AG09309 (cell line): ENCODE data around the gene DSC1.
"Not testable (repeated sequence)": the region's sequence is repeated elsewhere in the genome, so short reads cannot be mapped to it uniquely, and the experiment has no call there.

Experiments
- DNase-seq: peaks from one replicate; pipeline ENCODE4 v3.0.0-alpha.2; 2010; ENCODE audit warnings: low read depth
- H3K4me3 ChIP-seq: 2 replicates; pipeline ENCODE4 v1.5.1; 2011; ENCODE audit warnings: mild to moderate bottlenecking, low read depth, low read length, moderate library complexity; ENCODE audit not compliant: control insufficient read depth
- TF ChIP-seq, protein P1 (sequence below): IDR thresholded peaks from 2 replicates; pipeline ENCODE4 v1.5.1; 2011; ENCODE audit warnings: mild to moderate bottlenecking, low read depth, low read length, inconsistent platforms; ENCODE audit not compliant: insufficient read depth, control insufficient read depth; ENCODE audit errors: missing control alignments

Gene DSC1

DNA sequence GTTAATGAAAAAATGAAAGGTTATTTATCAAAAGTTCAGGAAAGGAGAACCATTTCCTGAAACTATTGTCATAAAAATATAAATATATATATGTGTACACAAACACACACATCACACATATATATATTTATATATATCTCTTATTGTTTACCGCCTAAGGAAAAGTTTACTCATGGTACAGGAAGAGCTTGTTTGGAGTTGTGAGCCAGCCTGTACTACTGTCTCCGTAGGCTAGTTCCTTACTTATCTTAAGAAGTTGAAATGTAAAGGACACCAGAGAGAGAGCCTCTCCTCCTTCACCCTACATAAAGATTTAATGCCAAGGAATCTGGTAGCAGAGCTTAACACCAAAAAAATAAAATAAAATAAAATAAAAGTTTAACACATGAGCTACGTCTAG lies 19.6 kb downstream of the DSC1 start:
- no peak overlapping the region for H3K4me3 ChIP-seq
- DNase-seq, result no peak
- TF ChIP-seq, protein P1, sequence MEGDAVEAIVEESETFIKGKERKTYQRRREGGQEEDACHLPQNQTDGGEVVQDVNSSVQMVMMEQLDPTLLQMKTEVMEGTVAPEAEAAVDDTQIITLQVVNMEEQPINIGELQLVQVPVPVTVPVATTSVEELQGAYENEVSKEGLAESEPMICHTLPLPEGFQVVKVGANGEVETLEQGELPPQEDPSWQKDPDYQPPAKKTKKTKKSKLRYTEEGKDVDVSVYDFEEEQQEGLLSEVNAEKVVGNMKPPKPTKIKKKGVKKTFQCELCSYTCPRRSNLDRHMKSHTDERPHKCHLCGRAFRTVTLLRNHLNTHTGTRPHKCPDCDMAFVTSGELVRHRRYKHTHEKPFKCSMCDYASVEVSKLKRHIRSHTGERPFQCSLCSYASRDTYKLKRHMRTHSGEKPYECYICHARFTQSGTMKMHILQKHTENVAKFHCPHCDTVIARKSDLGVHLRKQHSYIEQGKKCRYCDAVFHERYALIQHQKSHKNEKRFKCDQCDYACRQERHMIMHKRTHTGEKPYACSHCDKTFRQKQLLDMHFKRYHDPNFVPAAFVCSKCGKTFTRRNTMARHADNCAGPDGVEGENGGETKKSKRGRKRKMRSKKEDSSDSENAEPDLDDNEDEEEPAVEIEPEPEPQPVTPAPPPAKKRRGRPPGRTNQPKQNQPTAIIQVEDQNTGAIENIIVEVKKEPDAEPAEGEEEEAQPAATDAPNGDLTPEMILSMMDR, result no peak

DNA sequence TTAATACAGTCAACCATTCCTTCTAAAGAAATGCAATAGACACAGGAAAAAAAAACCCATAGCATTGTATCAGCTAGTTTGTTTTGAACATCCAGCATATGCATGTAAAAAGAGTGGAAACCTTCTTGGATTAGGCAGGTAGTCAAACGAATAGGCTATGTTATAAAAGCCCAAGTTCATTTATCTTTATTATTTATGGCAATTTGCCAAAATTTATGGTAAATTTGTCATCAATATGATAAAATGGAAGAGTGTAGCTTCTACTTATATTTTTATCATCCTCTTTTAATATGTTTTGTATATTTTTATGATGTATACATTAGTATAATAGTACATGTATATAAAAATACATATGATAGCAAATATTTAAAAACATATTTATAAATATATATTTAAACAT lies 23.9 kb downstream of the DSC1 start:
- TF ChIP-seq, protein P1, result no peak
- no peak for DNase-seq
- H3K4me3 ChIP-seq, result no peak overlapping the region

DNA sequence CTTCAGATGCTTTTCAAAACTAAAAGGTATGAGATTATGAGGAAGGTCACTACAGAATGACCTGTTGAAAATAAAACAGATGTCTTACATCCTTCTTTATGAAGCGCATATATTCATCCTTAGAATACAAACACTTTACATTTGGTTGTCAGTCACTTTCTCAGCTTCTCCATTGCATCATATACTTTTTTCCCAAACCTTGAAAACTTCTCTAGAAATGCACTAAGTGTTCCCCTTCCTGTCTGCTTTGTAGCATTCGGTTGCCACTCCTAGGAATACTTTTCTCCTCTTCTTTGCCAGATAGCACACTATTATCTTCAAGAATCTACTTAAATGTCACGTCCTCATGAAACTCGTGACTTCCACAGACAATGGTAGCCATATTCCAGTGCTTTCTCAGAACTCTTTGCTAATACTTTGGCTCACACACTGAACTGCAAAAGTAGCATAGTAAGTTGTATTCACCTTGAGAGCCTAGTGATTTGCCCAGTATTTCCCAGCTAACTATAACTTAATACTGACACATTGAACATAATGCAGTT lies 27.6 kb downstream of the DSC1 start:
- no peak overlapping the region for H3K4me3 ChIP-seq
- DNase-seq, result no peak
- TF ChIP-seq, protein P1, result no peak

DNA sequence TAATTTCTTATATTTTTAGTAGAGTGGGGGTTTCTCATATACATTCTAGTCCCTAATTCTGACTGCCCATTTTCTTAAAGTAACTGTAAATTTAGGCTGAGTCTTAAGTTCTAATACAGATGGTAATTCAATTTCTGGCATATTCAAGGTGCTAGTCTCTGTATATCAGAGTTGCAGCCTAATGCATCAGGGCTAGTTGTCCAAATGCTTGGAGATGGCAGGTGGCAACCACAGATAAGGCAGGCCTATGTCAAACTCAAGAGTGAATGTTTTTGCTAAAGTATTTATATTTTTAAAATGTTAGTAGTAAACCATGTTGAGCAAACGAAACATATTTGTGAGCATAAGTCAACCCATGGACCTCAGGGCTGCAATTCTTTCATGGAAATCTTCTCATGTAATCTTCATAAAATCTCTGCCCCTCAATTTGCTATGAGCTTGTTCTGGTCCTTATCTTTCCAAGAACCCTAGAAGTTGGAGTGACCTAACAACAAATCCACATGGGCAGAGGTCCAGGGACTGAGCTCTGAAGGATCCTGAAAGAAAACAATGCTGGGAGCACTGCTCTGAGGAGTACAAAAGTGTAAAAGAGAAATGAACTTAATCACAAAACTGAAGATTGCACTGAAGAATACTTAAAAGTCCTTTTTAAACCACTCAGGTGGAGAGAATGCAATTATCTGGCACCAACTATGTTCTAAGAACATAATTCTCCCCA lies 33.1 kb downstream of the DSC1 start:
- no peak for DNase-seq
- TF ChIP-seq, protein P1, result no peak
- H3K4me3 ChIP-seq, result no peak overlapping the region

DNA sequence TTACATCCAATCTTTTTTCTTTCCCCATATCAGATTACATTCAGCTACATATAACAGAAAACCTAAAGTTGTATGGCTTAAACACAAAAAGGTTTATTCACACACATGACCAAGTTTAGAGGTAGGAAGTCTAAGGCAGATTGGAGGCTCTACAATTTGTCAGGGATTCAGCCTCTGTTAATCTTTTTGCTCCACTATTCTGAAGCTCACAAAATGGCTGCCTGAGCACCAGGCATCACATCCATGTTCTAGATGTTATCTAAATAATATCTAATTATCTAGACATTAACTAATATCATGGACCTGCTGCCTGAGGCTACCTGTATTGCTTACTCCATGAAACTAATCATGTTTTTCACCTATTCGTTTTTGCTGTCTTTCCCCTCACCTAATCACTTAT lies 36.8 kb downstream of the DSC1 start:
- TF ChIP-seq, protein P1, result no peak
- H3K4me3 ChIP-seq, result no peak overlapping the region
- DNase-seq, result no peak

DNA sequence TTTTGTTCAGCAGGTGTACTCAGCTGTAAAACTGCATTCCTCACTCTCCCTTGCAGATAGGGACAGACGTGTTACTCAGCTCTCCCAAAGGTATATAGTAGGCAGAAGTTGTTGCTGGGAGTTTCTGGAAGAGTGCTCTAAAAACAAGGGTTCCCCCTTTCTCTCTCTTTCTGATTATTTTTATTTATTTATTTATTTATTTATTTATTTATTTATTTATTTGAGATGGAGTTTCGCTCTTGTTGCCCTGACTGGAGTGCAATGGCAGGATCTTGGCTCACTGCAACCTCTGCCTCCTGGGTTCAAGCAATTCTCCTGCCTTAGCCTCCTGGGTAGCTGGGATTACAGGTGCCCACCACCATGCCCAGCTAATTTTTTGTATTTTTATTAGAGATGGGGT lies 39.5 kb downstream of the DSC1 start:
- H3K4me3 ChIP-seq, DNase-seq: not testable (repeated sequence)

DNA sequence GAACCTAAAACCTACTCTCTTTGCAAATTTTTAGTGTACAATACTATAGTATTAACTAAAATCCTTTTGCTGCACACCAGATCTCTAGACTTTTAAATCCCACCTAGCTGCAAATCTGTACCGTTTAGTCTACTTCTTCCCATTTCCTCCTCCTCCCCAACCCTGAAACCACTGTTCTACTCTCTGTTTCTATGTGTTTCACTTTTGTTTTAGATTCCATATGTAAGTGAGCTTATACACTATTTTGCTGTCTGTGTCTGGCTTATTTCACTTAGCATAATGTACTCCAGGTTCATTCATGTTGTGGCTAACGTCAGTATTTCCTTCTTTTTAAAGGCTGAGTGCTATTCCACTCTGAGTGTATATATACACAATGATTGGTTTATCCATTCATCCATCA lies 42.1 kb downstream of the DSC1 start:
- no peak for DNase-seq
- TF ChIP-seq, protein P1, result no peak

More for the DNA sequence above, 42.1 kb downstream of the DSC1 start:
- H3K4me3 ChIP-seq, result no peak overlapping the region
